ENCODE data around the gene RBMS1.

RBMS1 gene

DNA sequence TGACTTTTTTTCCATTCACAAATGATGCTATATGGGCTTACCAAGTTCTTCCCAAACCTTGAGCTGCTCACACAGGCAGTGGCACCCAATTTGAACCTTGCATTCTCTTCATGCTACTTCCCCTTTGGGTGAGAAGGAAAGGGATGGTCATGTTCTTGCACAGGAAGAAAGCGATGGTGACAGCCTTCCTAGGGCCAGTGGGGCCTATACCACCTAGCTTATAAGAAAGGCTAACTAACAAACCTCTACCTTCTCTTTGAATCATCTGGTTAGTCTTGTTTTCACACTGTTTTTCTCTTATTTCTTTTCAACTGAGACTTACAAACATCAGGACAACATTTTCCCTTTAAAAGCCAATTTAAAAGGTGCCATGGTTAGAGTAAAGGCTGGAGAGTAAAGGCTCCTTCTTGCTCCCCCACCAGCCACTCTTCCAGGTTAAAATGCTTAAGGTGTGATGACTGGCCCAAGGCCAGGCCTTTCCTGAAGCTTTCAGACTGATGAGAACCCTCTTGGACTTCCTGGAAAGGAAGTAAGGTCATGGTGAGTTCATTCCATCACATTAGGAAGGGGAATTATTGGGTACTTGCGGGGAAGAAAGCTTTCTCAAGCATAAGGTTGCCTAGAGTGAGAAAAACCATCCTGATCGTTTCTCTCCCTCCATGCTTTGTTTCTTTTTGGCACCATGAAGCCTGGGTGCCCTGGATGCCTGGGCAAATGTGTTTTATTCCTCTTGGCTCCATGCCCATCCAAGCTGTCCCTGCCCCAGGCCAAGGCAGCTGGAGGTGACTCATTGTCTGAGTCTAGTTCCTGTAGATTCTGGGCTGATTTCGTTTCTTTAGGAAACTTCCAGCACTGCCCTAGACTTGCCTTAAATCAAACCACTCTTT is 252.1 kb downstream of the RBMS1 start:
- FAIRE-seq (peak; percentile 75), DNase-seq (ENCODE audit: insufficient read length, low spot score) (peak; percentile 75)

- DNase-seq (ENCODE audit: insufficient read length, low spot score) (no peak), FAIRE-seq (no peak)
Observed at GRCh38 chr2:160239436-160239835, 254.2 kb downstream of the RBMS1 start.

- no peak for FAIRE-seq
- DNase-seq (ENCODE audit: insufficient read length, low spot score), result no peak
Observed at GRCh38 chr2:160238392-160238791, 255.2 kb downstream of the RBMS1 start.

DNA sequence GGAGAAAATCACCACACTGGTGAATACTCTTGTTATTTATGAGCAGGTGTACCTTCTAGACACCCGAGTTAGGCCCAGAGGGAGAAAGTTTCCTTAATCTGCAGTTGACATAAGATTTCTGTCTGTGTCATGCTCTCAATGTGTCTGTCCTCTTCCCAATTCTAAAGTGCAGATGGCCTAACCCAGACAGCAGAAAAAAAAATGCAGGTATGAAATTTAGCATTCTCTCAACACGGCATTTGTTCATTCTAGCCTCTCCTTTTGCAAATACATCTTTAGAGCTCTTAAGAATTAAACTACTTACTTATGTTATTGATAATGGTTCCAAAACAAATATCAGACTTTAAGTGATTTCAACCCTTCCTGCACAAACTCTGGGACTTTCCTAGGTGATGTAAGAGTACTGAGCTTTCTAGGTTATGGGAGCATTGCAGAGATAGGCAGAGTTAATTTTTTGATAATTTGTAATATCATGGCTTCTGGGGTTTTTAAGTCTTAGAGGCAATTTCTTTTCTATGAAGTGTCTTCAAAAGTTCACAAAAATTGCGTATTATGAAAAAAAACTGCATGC is 260.6 kb downstream of the RBMS1 start:
- FAIRE-seq, result no peak

DNA sequence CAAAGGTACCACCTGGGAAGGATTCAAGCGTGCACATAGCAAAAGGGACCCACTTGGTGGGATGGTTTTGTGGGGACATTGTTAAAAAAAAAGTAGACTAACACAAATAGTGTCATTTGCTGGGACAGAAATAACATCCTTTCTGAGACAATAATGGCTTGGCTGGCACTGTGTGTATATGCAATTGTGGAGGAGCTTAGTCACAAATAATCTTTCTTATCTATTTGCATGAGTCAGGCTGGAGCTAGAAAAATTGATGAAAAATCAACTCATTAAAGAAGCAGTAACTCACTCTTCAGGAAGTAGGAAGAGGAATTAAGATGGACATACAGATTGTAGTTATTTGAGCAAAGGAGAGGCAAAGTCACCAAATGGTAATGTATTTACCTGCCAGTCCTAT is 264.0 kb downstream of the RBMS1 start:
- DNase-seq (ENCODE audit: insufficient read length, low spot score) (no peak), FAIRE-seq (no peak)

More for the DNA sequence above, 260.6 kb downstream of the RBMS1 start:
- no peak for DNase-seq (ENCODE audit: insufficient read length, low spot score)

DNA sequence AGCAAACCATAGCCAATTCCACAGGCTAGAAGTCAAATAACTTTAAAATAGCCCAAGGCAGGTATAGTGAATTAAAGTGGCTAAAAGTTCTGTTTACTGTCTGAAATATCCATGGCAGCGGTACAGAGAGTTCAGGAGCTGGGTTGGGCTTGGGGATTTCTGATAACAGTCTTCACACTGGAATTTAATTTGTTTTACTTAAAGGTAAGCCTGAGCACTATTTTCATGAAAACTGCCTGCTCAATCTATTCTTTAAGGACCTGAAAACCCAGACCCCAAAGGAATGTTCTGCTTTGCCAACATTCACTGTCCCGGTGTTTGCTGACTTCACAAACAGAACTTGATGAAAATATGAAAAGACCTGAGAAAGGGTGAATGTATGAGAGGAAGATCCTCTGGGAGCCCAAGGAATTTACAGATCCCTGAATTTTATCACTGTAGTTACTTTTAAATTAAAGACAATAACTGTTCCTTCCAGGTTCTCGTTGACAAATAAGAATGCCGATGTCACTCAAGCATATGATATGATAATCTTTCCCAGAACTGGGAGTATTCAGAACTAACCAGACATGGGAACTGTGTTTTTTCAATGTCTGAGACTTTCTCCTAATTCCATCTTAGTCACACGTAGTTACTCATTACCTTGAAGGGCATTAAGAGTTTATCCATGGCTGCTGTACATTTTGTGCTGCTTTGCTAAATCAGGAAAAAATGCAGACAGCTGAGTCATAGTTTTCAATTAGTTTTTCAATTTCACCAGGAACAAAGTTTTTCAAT is 265.3 kb downstream of the RBMS1 start:
- DNase-seq (ENCODE audit: insufficient read length, low spot score) (no peak), FAIRE-seq (no peak)

DNA sequence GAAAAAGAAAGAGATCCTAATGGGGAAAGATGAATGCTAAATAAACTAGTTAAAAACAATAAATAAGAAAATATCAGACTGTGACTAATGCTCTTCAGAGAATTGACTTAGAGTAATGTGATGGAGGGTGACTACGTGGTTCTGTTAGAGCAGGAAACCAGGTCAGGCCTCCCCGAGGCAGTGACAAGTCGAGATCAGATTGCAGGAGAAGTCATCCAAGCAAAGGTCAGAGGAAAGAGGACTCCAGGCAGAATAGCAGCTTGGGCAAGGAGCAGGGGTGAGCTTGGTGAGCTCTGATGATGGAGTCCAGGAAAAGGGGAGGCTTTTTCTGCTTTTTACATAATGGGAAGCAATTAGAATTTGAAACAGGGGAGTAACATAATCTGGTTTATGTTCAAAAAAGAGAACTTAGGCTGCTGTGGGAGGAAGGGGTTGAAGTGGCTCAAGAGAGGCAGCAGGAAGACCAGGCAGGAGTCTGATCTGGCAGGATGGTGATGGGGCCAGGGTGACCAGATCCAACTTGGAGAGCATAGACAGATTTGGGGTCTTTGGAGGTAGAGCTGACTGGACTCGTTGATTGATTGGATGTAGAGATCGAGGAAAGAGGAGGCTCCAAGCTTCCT is 266.2 kb downstream of the RBMS1 start:
- no peak for DNase-seq (ENCODE audit: insufficient read length, low spot score)
- no peak for FAIRE-seq

GRCh38 chr2:160226367-160226766 is 267.2 kb downstream of the RBMS1 start:
- no peak for DNase-seq (ENCODE audit: insufficient read length, low spot score)
- no peak for FAIRE-seq

GRCh38 chr2:160225722-160226121 is 267.9 kb downstream of the RBMS1 start:
- DNase-seq (ENCODE audit: insufficient read length, low spot score), result no peak
- no peak for FAIRE-seq

DNA sequence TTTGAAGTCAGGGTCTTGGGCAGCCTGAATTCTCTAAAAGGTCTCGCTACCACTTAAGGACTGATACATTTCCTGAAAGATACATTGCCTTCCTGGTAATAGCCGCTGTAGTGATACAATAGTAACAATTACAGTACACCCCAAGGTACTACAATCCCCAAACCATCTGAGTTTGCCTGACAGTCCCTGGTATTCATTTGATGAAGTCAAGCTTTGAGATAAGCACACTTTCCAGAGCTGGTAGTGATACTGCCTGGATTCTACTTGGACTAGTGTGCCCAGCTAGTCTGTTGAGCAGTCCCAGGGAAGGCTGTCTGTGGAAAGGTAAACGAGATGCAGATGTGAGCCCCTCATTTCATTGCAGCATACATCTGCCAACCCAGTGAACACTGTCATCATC is 269.1 kb downstream of the RBMS1 start:
- no peak for DNase-seq (ENCODE audit: insufficient read length, low spot score)
- peak; percentile 36 for FAIRE-seq

DNA sequence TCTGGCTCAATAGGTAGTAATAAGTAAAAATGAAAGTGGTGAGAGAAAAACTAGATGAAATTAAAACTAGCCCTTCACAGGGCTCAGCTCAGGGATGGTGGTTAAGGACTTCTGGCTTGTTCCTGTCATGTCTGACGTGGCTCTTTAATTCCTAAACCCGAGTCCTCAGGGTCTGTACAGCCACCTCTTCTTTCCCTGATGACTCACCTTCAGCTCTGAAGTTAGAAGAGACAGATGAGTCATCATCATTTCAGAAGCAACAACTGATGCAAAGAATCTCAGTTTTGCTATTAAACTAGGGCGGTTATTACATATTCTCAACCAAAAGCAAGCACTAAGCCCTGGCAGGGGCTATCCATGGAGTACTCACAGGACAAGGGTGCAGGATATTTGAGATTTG is 269.5 kb downstream of the RBMS1 start:
- FAIRE-seq, result no peak
- peak; percentile 86 for DNase-seq (ENCODE audit: insufficient read length, low spot score)

- DNase-seq (ENCODE audit: insufficient read length, low spot score) (no peak), FAIRE-seq (no peak)
Observed at GRCh38 chr2:160223560-160223959, 270.0 kb downstream of the RBMS1 start.

DNA sequence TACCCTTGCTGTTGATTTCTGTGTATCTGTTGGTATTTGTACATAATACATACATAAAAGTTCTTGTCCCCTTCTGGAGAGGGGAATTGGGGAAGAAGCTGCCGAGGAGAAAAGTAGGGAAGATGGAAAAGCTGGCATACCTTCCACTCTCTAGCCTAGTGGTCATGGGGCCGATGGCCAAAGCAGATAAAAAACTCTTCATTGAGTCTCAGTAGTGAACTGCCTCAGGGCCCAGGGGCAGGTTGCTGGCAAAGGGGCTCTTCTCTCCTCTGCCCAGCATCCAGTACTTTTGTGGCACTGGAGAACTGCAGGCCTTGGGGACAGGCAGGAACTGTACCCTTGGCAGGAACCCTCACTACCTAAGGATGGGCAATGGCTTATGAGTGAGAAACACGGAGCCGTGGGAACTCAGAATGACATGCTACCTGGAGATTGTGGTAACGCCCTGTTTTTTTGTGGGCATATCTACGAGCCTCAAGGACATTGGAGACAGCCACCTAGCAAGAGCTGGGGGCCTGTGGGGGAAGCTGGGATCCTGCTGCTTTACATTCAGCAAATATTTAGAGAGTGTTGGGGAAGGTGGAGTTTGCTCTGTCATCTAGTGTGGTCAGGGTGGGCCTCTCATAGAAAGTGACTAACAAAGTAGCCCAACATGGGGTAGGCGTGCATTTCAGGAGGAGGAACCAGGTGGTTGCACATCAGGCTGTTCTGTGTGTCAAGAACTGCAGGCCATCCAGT is 270.9 kb downstream of the RBMS1 start:
- FAIRE-seq (no peak), DNase-seq (ENCODE audit: insufficient read length, low spot score) (no peak)
